GM18870 (cell line): ENCODE results near the gene NCOA3.

ENCODE experiments used
- ATAC-seq: cut with Tn5 transposase; IDR thresholded peaks from one replicate; pipeline ENCODE4 v1.9.1; 2021; ENCODE audit warnings: moderate library complexity; ENCODE audit not compliant: unreplicated experiment

NCOA3 gene

GRCh38 chr20:47675190-47676142, 173.8 kb downstream of the NCOA3 start:
- ATAC-seq, result no peak

- ATAC-seq, result no peak
Observed at GRCh38 chr20:47676219-47676721, 174.6 kb downstream of the NCOA3 start.

- no peak for ATAC-seq
Observed at GRCh38 chr20:47676912-47677634, 175.4 kb downstream of the NCOA3 start.

- ATAC-seq, result no peak
Observed at GRCh38 chr20:47677635-47678453, 176.2 kb downstream of the NCOA3 start.

GRCh38 chr20:47678536-47678935, 176.8 kb downstream of the NCOA3 start:
- ATAC-seq, result no peak

- no peak for ATAC-seq
Observed at GRCh38 chr20:47679462-47679861, 177.8 kb downstream of the NCOA3 start.

- no peak for ATAC-seq
Observed at GRCh38 chr20:47680804-47681529, 179.3 kb downstream of the NCOA3 start.

GRCh38 chr20:47682028-47682783, 180.5 kb downstream of the NCOA3 start:
- no peak for ATAC-seq

- no peak for ATAC-seq
Observed at GRCh38 chr20:47682916-47683315, 181.2 kb downstream of the NCOA3 start.

GRCh38 chr20:47684306-47685080, 182.8 kb downstream of the NCOA3 start:
- ATAC-seq, result no peak

GRCh38 chr20:47686545-47686944, 184.9 kb downstream of the NCOA3 start:
- no peak for ATAC-seq

- ATAC-seq, result no peak
Observed at GRCh38 chr20:47687095-47687987, 185.7 kb downstream of the NCOA3 start.

- ATAC-seq, result no peak
Observed at GRCh38 chr20:47688385-47689381, 187.0 kb downstream of the NCOA3 start.

GRCh38 chr20:47689731-47690130, 188.0 kb downstream of the NCOA3 start:
- ATAC-seq, result no peak

GRCh38 chr20:47691625-47692024, 189.9 kb downstream of the NCOA3 start:
- ATAC-seq, result no peak

- ATAC-seq, result no peak
Observed at GRCh38 chr20:47694021-47694818, 192.5 kb downstream of the NCOA3 start.
